CD4-positive, alpha-beta T cell treated with Interleukin-4 for 4 hours (primary cell): Measurements from ENCODE around the gene WIZ.
"Not testable (repeated sequence)": the region's sequence is repeated elsewhere in the genome, so short reads cannot be mapped to it uniquely, and the experiment has no call there.

Source experiments
- DNase-seq: peaks from one replicate; pipeline ENCODE4 v3.0.0-alpha.2; 2020

Gene WIZ

DNA sequence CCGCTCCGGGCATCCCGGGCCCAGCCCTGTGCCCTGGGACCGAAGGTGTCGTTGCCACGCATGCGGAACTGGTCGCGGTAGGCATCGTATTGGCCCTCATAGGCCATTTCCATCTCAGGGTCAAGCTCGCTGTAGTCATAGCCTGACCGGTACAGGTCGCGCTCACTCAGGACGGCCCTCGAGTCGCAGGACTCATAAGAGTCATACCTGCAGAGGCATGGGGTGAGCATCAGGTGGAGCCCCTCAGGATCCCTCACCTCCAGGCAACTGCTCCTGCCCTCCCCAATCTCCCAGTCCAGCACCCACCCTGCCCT lies 48.4 kb downstream of the WIZ start:
- no peak for DNase-seq

DNA sequence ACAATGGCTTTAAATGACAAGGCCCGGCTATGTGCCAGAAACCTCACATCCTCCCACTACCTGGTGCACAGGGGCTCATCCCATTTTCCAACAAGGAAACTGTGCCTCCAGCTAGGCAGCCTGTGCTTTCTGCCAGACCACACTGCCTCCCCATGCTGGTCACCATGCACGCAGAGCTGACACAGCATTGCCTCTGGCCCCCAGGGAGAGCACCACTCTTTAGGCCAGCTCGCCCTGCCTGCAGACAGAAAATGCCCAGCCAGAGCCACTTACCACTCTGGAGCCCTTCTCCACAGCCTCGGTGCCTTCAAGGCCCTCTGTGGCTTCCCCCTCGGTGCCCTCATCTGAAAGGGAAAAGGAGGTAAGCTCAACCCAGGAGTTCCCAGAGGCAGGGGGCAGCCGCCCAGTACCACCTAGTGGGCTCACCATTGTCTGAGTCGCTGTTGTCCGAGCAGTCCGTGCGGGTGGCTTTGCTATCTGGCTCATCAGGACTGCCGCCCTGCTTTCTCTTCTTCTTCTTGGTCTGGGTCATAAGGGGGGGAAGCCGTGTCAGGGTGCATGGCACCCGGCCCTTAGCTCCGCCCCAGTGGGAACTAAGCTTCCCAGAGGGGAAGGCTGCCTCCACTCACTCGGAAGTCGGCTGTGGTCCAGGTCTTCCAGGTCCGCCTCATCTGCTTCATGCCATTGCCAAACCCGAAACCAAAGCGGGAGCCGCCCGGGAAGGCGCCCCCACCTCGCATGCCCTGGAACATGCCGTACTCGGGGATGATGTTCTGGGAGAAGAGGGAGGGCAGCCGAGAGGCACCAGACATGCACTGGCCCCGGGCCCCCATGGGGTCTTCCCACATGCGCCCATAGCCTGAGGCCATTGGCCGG lies 49.0 kb downstream of the WIZ start:
- DNase-seq: no peak

DNA sequence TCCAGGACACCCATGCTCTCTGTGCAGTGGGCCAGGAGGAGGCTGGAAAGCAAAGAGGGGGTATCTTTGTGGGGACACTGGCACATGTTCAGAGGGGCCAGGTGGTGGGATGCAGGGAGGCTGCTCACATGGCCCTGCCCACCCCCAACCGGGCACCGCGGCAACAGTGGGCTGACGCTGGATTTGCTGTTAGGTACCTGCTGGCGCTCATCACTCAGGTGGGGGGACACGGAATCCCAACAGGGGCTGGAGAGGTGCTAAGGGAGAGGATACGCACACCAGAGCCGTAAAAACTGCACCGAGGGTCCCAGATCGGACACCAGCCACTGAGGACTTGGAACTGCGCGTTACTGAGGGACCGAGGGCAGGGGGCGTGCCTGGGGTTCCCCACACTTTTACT lies 50.1 kb downstream of the WIZ start:
- no peak for DNase-seq

DNA sequence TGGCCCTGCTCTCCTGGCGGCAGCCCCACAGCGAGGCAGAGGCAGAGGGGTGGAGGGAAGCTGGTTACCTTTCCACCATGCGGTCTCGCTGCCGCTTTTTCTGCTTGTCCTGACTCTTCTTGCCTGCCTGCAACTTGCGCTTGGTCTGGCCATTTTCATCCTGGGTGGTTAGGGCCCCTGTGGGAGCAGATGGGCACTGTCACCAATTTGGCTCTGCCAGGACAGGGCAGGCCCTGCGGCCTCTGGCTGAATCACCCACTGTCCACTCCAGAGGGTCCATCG lies 50.6 kb downstream of the WIZ start:
- no peak for DNase-seq

- DNase-seq: no peak
Observed at GRCh38 chr19:15398501-15399233, 51.1 kb downstream of the WIZ start.

DNA sequence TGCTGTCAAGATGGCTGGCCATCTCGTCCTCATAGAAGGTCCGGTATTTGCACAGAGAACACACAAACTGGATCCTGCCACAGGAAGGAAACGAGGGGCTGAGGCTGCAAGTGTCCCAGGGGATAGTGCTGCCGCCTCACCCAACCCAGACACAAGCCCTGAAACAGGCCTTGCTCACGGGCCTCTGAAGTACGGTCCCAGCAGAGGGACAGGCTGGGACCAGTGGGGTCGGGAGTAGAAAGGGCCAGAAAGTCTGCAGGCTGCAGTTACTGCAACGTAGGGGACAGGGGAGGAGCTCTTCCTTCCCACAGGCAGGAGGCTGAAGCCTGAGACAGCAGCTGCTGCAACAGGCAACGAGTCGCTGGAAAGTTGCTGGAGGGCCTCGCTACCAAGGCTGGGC lies 52.0 kb downstream of the WIZ start:
- DNase-seq: no peak

DNA sequence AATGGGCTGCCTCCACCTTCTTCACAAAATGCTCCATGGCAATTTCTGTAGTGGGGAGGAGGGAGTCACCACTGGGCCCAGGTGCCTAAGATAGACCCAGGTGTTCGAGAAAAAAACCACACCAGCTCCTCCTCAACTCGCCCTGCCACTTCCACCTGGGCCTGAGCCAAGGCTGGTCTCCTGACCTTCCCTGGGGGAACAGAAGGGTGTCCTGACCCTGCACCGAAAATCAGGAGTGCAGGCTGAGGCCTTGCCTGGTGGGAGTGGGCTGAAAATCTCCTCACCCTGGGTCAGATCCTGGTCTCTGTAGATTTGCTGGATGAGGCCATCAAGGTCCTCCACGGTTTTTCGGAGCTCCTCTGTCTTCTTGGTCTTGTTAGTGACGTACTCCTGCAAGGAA lies 52.5 kb downstream of the WIZ start:
- DNase-seq: no peak

GRCh38 chr19:15396436-15396835 lies 53.3 kb downstream of the WIZ start:
- DNase-seq: no peak

DNA sequence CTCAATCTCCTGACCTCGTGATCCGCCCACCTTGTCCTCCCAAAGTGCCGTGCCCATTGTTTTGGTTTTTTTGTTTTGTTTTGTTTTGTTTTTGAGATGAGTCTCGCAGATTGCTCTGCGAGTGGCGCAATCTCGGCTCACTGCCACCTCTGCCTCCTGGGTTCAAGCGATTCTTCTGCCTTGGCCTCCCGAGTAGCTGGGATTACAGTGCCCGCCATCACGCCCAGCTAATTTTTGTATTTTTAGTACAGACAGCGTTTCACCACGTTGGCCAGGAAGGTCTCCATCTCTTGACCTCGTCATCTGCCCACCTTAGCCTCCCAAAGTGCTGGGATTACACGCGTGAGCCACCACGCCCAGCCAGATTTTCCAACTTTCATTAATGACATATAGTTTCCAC lies 54.5 kb downstream of the WIZ start:
- DNase-seq: not testable (repeated sequence)

DNA sequence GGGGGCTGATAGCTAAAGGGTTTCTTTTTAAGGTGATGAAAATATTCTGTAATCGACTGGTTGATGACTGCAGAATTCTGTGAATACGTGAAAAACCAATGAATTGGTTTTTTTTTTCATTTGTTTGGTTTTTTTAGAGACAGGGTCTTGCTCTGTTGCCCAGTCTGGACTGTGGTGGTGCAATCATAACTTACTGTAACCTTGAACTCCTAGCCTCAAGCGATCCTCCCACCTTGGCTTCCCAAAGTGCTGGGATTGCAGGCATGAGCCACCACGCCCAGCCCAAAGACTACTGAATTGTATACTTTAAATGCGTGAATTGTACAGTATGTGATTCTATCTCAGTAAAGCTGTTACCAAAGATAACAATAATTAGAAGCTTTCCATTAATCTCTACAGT lies 55.3 kb downstream of the WIZ start:
- no peak for DNase-seq

DNA sequence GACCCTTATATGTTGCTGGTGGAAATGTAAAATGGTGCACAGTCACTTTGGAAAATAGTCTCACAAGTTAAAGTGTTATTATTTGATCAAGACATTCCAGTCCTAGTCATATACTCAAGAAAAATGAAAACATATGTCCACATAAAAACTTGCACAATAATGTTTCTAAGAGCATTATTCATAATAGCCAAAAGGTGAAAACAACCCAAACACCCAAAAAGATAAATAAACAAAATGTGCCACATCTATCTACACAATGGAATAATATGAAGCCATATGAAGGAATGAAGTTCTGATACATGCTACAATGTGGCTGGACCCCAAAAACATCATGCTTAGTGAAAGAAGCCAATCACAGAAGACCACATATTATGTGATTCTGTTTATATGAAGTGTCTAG lies 55.8 kb downstream of the WIZ start:
- no peak for DNase-seq

- DNase-seq: no peak
Observed at GRCh38 chr19:15390814-15391213, 58.9 kb downstream of the WIZ start.

- no peak for DNase-seq
Observed at GRCh38 chr19:15381864-15382263, 67.9 kb downstream of the WIZ start.

- DNase-seq: no peak
Observed at GRCh38 chr19:15381429-15381828, 68.3 kb downstream of the WIZ start.

GRCh38 chr19:15379999-15380647 lies 69.6 kb downstream of the WIZ start:
- no peak for DNase-seq

GRCh38 chr19:15379083-15379998 lies 70.4 kb downstream of the WIZ start, which contains the start of gene AKAP8:
AKAP8 (minus strand) TSS chr19:15379787; CDS start chr19:15379731, 56 bp downstream.
- peak; percentile 99 for DNase-seq

DNA sequence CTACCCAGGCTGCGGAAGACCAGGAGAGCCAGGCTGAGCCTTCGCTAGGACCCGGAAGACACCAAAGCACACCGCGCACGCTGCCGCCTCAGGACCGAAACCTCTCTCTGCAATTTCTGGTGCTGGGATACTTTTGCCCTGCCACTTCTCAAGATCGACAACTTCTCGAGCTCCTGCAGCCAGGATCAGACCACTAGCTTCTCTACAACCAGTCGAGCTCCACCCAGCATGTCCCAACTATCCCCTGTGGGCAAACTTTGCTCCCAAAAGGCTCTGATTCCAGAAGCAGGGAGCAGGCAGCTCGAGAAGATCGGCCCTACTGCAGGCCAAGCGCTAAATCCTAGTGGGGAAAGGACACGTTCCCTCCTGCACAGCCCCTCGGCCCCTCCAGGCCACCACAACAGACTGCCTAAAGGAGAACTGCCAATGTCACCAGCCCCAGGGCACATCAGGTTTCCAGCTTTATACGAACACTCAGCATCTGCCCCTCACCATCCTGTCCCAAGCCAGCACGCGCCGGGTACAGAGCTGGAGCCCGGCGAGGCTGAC lies 71.1 kb downstream of the WIZ start:
- DNase-seq: peak; percentile 44

DNA sequence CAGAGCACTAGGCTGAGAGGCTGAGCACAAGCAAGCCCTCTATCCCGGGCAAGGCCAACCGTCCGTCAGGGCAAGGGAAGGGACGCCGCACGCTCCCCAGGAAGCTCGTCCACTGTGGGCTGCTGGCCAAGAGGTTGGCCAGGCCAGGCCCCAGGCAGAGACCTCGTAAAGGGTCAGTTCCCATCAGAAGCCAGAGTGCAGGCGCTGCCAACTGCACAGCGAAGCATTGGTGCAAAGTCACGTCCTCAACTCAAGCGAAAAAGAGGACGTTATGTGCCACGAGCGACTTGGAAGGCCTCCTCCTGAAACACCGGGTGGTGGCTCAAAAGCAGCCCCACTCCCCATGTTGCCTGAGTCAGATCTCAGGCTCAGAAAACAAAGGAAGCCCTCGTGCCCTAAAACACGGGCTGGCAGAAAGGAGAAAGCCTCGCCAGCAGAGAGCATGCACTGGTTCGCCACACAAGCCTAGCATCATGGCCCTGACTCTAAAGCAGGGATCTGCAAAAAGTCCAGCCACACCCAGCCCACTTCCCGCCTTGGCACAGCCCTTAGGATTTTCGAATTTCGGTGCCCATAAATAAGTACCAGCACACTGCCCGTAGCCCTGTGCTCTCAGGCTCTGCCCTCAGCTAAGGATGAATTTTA lies 74.8 kb downstream of the WIZ start:
- DNase-seq: no peak

DNA sequence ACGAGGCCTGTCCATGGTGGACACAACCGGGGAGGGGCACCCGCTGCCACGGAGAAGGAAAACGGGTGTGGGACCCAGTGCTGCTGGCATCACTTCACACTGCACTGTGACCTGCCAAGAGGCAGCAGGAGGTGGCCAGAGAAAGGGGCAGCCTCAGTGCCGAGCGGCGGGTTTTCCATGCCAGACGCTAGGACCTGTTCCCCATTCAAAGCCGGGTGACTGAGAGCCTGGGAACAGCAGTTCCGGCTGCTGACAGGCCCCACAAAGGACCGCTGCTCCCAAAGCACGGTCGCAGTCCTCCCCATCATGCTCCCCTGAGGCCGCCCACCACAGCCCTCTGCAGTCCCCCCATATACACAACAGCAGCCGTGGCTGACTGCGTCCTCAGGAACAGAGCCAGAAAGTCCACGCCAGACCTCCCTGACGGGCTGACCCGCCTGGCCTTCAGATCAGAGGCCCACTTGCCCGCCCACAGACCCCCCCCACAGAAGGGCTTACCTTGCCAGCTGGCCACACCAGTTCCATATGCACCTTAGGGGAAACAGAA lies 75.6 kb downstream of the WIZ start:
- no peak for DNase-seq

DNA sequence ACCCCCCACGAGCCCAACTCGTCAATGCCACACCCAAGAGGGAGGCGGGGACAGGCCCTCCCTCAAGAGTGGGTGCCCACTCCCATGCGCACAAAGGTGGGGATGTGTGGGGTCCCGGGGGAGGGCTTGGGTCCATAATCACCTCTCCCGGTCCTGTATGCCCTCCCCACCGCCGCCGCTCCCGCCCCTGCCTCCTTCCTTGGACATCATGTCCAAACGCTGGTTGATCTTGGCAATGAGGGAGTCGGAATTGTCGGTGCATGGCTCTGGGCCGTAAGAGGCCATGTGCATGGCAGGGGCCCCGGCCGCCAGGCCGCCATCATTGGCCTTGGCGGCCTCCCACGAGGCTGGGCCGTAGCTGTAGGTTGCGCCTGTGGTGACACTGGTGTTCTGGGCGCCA lies 76.1 kb downstream of the WIZ start:
- no peak for DNase-seq

DNA sequence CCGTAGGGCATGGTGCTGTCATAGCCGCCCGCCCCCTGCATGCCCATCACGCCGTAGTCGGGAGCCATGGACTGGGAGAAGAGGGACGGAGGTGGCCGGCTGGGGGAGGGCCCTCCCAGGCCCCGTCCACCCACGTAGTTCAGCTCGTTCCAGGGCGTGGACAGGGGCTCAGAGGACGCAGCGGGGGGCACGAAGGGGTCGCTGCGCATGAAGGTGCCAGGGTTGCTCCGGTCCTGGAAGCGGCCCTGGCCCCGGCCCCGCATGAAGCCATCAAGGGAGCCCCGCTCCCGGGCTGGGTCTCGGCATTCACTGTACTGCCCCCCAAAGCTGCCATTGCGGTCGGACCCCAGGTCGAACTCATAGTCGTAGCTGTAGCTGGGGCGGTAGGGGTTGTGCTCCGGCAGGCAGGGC lies 76.9 kb downstream of the WIZ start:
- no peak for DNase-seq

GRCh38 chr19:15372470-15372869 lies 77.3 kb downstream of the WIZ start:
- no peak for DNase-seq
